PC-3 (cell line): ENCODE measurements around the gene HSPB2.

ENCODE experiments used
- EZH2phosphoT487 ChIP-seq: fragments of 300-600 bp; sonication (generic); IDR thresholded peaks from 2 replicates; pipeline ENCODE4 v1.6.1; 2018; ENCODE audit warnings: mild to moderate bottlenecking, antibody characterized with exemption, low read length, borderline replicate concordance
- TF ChIP-seq, protein P1 (sequence below): fragments of 300-600 bp; sonication (generic); conservative IDR thresholded peaks from 2 replicates; pipeline ENCODE4 v1.5.1; 2017; ENCODE audit warnings: antibody characterized with exemption, low read depth, mild to moderate bottlenecking, low read length

DNA sequence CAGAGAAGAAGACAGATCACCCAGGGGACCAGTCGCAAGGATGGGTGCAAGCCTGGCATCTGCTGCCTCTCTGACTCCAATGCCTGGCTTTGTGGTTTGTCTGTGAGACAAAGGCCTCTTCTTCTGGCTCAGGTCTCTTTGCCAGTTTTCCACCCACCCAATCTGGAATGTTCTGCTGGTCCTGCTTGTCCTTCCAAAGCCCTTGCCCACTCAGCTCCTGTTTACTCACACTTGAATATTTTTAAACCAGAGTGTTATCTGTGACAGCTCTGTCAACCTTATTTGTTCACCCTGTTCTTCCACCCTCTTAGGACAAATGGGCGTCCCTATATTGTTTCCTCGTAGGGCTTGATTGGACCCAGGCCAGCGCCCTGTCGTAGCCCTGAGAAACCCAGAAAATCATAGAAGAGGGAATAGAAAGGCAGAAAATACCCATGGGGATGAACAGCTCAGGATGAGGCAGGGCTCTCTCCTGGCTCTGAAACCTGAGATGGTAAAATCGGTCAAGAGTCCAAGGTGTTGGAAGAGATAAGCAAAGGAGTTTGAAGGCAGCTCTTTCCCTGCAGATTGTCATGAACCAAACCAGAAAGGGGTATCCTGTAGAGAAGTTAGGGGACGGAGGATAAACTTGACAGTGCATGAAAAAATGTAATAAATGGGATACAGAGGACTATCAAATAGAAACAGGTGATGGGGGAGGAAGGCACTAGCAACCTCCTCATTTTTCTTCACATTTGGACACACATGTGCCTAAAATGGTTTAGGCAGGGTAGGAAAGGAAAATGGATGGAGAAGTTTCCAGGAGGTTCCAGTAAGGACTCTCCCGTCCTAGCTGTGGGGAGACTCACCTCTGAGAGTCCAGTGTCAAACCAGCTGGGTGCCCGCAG is 1.6 kb upstream of the HSPB2 start:
- TF ChIP-seq, protein P1, sequence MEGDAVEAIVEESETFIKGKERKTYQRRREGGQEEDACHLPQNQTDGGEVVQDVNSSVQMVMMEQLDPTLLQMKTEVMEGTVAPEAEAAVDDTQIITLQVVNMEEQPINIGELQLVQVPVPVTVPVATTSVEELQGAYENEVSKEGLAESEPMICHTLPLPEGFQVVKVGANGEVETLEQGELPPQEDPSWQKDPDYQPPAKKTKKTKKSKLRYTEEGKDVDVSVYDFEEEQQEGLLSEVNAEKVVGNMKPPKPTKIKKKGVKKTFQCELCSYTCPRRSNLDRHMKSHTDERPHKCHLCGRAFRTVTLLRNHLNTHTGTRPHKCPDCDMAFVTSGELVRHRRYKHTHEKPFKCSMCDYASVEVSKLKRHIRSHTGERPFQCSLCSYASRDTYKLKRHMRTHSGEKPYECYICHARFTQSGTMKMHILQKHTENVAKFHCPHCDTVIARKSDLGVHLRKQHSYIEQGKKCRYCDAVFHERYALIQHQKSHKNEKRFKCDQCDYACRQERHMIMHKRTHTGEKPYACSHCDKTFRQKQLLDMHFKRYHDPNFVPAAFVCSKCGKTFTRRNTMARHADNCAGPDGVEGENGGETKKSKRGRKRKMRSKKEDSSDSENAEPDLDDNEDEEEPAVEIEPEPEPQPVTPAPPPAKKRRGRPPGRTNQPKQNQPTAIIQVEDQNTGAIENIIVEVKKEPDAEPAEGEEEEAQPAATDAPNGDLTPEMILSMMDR, result no peak
- no peak for TF ChIP-seq EZH2phosphoT487
